D721Med (cell line): Measurements from ENCODE around the gene CHD9.

Experiments used
- DNase-seq: peaks from one replicate; pipeline ENCODE4 v3.0.0; 2011; ENCODE audit warnings: low spot score; ENCODE audit not compliant: insufficient read length
- FAIRE-seq: peaks from 2 replicates; lab custom pipeline; 2011; peaks lifted over from hg19 to GRCh38; lab: Jason Lieb, UNC
- CTCF ChIP-seq: IDR thresholded peaks from 2 replicates; pipeline ENCODE4 v1.5.1; 2012; ENCODE audit warnings: mild to moderate bottlenecking, control low read depth; ENCODE audit not compliant: insufficient read depth; ENCODE audit errors: missing control alignments

The CHD9 gene

DNA sequence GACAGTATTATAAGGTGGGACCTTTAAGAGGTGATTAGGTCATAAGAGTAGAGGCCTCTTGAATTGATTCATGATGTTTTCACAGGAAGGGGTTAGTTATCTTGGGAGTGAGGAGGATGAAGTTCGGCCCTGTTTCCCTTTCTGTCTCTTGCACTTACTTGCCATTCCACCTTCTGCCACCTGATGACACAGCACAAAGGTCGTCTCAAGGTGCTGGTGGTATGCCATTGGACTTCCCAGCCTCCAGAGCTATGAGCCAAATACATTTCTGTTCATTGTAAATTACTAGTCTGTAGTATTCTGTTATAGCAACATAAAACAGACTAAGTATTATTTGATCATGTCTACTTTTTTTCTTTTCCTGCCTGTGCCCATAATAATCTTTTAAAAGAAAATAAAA is 23.5 kb downstream of the CHD9 start:
- TF ChIP-seq CTCF = no peak
- FAIRE-seq = no peak
- DNase-seq = no peak

GRCh38 chr16:53078765-53079485 is 24.1 kb downstream of the CHD9 start:
- DNase-seq = no peak
- no peak for TF ChIP-seq CTCF
- FAIRE-seq = no peak

- DNase-seq (no peak), FAIRE-seq (no peak)
- no peak for TF ChIP-seq CTCF
Observed at GRCh38 chr16:53080345-53081031, 25.7 kb downstream of the CHD9 start.

- no peak for FAIRE-seq
- TF ChIP-seq CTCF = no peak
- DNase-seq = no peak
Observed at GRCh38 chr16:53081032-53081424, 26.2 kb downstream of the CHD9 start.

- TF ChIP-seq CTCF = no peak
- no peak for DNase-seq
- FAIRE-seq = no peak
Observed at GRCh38 chr16:53081686-53082407, 27.1 kb downstream of the CHD9 start.

GRCh38 chr16:53082509-53082908 is 27.7 kb downstream of the CHD9 start:
- FAIRE-seq = no peak
- no peak for TF ChIP-seq CTCF

More at GRCh38 chr16:53082509-53082908, 27.7 kb downstream of the CHD9 start:
- DNase-seq = no peak
